HG02798 (cell line): ENCODE measurements around the gene NR6A1.

Experiments
- ATAC-seq: cut with Tn5 transposase; IDR thresholded peaks from one replicate; pipeline ENCODE4 v1.9.1; 2021; ENCODE audit warnings: mild to moderate bottlenecking; ENCODE audit not compliant: unreplicated experiment, poor library complexity

The NR6A1 gene

GRCh38 chr9:124513376-124513994 is 257.6 kb downstream of the NR6A1 start:
- ATAC-seq = no peak

DNA sequence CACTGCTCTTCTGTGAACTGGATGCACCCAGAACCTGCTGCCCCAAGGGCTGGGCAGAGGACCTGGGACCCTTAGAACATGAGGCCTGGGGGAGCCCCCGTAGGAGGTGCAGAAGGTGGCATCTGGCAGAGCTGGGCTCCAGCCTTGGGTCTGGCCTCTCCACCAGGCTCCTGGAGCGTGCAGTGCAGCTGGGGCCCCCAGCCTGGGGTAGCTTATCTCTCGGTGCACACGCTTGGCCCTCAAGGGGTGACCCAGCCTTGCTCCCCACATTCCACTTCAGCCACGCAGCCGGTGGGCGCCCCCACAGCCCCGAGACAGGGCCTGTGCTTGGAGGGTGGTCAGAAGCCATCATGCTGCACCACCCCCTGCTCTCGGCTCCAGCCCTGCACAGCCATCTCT is 258.3 kb downstream of the NR6A1 start:
- ATAC-seq = no peak

DNA sequence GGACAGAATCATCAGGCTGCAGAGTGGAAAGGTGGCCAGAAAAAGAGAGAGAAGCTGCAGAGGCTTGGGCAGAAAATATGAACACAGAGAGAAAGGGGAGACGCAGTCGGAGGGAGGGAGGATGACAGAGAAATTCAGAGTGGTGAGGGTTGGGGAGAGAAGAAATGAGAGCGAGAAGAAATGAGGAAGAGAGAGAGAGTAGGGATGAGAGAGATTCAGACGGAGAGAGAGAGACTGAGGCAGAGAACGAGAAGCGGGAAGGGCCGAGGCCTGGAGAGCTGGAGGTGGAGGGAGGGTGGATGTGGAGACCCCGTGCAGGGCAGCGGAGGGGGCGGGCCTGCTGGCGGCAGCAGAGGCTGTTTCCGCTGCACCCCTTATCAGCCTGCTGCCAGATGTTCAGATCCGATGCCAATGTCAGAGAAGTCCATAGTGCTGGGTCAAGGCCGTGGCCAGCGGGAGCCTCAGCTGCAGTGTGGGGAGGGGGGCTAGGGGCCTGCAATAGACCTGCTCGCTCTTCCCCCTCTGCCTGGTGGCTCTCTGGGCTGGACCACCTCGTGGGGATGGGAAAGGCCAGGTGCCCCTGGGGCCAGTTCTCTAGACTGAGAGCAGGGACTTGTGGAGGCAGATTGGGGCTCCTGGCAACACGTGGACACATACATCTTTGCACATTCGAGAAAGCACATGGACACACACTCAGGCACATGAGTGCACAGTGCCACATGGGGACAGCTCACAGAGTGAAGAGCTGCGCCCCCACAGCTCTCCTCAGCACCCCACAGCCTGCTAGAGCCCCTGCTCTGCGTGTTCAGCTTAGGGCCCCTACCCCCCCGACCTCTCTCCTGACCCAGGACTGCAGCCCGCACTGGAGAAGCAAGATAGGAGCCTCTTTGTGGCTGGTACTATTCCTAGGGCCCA is 259.0 kb downstream of the NR6A1 start:
- ATAC-seq = no peak

- ATAC-seq = no peak
Measured at GRCh38 chr9:124511426-124511840, 259.7 kb downstream of the NR6A1 start.

GRCh38 chr9:124510650-124511425 is 260.3 kb downstream of the NR6A1 start:
- ATAC-seq = no peak

DNA sequence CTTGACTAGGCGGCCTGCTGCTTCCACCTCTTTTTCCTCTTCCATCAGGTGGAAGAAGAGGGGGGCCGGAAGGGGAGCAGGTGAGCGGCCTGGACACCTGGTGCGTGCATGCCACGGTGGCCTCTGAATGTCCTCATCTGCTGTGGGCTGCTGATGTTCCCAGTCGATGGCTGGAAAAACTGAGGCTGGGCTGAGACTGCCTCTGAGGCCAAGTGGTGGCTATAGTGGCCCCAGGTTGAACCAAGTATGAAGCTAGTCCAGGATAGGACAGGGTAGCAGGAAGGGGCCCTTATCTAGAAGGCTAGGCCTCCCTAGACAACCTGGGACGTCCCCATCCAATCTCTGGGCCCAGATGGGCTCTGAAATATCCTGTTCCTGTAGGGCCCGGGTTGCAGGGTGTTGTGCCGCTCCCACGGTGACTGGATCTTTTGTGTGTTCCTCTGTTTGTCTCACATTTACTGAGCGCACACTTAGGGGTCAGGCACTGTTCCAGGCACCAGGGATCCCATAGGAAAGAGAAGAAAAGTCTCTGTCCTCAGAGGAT is 263.2 kb downstream of the NR6A1 start:
- no peak for ATAC-seq

- ATAC-seq = no peak
Measured at GRCh38 chr9:124506931-124507879, 263.9 kb downstream of the NR6A1 start, which contains the start of gene NR5A1. TSS of gene NR5A1 (minus strand) at chr9:124507399. CDS start at chr9:124503395, 4,004 bp downstream.

- ATAC-seq = no peak
Measured at GRCh38 chr9:124506433-124506832, 264.7 kb downstream of the NR6A1 start.

GRCh38 chr9:124505901-124506346 is 265.2 kb downstream of the NR6A1 start:
- ATAC-seq = no peak

DNA sequence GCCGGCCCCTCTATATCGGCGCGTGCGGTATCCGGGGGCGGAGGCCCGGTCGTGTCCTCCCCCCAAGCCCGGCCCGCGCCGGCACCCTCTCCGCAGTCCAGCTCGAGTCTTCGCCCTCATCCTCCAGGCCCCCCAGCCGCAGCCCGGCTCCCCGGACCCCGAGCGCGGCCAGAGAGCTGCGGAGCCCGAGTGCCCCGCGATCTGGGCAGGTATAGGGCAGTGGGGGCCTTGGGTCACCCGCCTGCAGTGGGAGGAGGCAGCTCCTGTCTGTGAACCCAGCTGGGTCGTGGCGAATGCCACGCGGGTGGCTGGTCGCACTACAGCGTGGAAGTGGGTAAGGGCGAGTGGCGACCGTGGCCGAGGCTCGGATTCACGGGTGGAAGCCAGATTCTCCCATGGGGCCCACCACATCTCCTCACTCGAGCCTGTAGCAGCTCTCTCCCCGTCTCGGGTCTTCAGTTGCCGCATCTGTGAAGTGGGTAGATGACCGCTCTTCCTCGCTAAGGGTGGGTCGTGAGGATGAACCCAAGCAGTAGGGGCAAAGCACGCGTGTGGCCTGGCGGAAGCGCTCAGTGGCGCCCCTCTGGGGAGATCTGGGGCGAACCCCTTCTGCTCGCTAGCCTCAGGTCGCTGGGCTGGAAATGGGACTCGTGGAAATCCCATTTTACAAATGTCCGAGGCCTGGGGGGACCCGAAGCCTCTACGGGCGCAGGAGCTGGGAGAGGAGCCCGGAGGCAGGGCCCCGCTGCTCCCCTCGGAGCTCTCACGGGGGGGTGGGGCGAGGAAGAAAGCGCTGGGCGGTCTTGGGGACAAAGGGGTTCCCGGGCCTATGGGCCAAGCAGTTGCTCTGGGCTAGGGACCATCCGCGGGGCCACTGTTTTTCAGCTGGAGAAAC is 265.9 kb downstream of the NR6A1 start:
- ATAC-seq = no peak

- no peak for ATAC-seq
Measured at GRCh38 chr9:124504530-124505005, 266.5 kb downstream of the NR6A1 start.

- ATAC-seq = no peak
Measured at GRCh38 chr9:124503713-124504529, 267.2 kb downstream of the NR6A1 start.

- no peak for ATAC-seq
Measured at GRCh38 chr9:124502711-124503702, 268.1 kb downstream of the NR6A1 start.

GRCh38 chr9:124501771-124502320 is 269.3 kb downstream of the NR6A1 start:
- no peak for ATAC-seq

- ATAC-seq = no peak
Measured at GRCh38 chr9:124500796-124501611, 270.1 kb downstream of the NR6A1 start.
